Kidney (tissue), 14 donors: ENCODE measurements around the gene ACAD11. TPM values are rescaled to one million over a fixed set of nuclear protein-coding genes. Genes with fewer than 3 reads are reported as not detected.

ENCODE experiments used
- DNase-seq, 5 donors: peaks; one replicate each; pipeline ENCODE4 v3.0.0-alpha.2; 2013 to 2020
- FAIRE-seq: peaks from 2 replicates; lab custom pipeline; 2012; peaks lifted over from hg19 to GRCh38; lab: Jason Lieb, UNC
- H3K27ac ChIP-seq, 2 donors: one replicate each; pipeline ENCODE4 v1.7.0; 2013; ENCODE audit warnings: low read depth in 2 of 2, low read length in 2 of 2, inconsistent platforms in 1 of 2
- H3K27me3 ChIP-seq: one replicate; pipeline ENCODE4 v1.7.1; 2013; ENCODE audit warnings: low read length, inconsistent platforms; ENCODE audit not compliant: control insufficient read depth, insufficient read depth
- H3K36me3 ChIP-seq, 3 donors: one replicate each; pipeline versions ENCODE4 v1.7.0 to v1.7.1; 2013; ENCODE audit warnings: low read length in 3 of 3, control low read depth in 1 of 3, inconsistent platforms in 1 of 3; ENCODE audit not compliant: insufficient read depth in 3 of 3, control insufficient read depth in 2 of 3
- H3K4me1 ChIP-seq, 3 donors: one replicate each; pipeline versions ENCODE4 v1.7.0 to v1.7.1; 2013; ENCODE audit warnings: low read length in 3 of 3, inconsistent platforms in 1 of 3, low read depth in 1 of 3; ENCODE audit not compliant: control insufficient read depth in 2 of 3, insufficient read depth in 2 of 3
- H3K4me3 ChIP-seq, 3 donors: one replicate each; pipeline versions ENCODE4 v1.7.0 to v1.8.1; 2013; ENCODE audit warnings: low read length in 3 of 3, control low read depth in 1 of 3, inconsistent platforms in 1 of 3
- H3K9ac ChIP-seq, 3 donors: one replicate each; pipeline versions ENCODE4 v1.7.0 to v1.7.1; 2013; ENCODE audit warnings: low read length in 3 of 3, control low read depth in 1 of 3, inconsistent platforms in 1 of 3
- H3K9me3 ChIP-seq, 3 donors: one replicate each; pipeline versions ENCODE4 v1.7.0 to v1.7.1; 2013; ENCODE audit warnings: low read length in 3 of 3, control low read depth in 1 of 3, inconsistent platforms in 1 of 3; ENCODE audit not compliant: control insufficient read depth in 2 of 3, insufficient read depth in 1 of 3
- intact Hi-C: fragments of 100-400 bp; cut with DNase I; formaldehyde crosslinking; loops from one replicate; pipeline ENCODE4 v1.11.1; 2022
- polyA plus RNA-seq: library from polyadenylated mRNA; stranded (reverse); fragments of 350-450 nt; fragmentation: Illumina TruSeq; extraction: RNeasy Lipid Tissue Mini Kit (QIAGEN cat#74804); gene quantifications from one replicate; pipeline ENCODE4 v1.2.3, GENCODE V29; 2014; ENCODE audit warnings: low read depth, low replicate concordance; ENCODE audit not compliant: insufficient read depth
- total RNA-seq: library from RNA; stranded (reverse); fragmentation: NEBNext Ultra II Directional; extraction: Animal tissue kit (Norgen Biotek cat#: 25700); gene quantifications from one replicate; pipeline ENCODE4 v1.2.1, GENCODE V29; 2021
- TF ChIP-seq, protein P1 (sequence below): IDR thresholded peaks from 3 replicates; pipeline ENCODE4 v1.5.1; 2012; ENCODE audit warnings: mild to moderate bottlenecking, moderate library complexity, borderline replicate concordance; ENCODE audit not compliant: insufficient read depth; ENCODE audit errors: extremely low read depth
- donor health status: control.
- donor health status: control.
- donor health status: control.
- donor health status: control.
- donor health status: control.
- donor health status: DM: yes; HTN: yes; CAD: no.
- donor health status: Normal renal cell carcinoma (clear cell type).

Gene ACAD11
- total and polyA plus RNA-seq, 2 donors from 2014 or later = 21.4 to 47.7 TPM

- FAIRE-seq (no peak), DNase-seq (no peak)
- no peaks in the 10 kb centered on the region for H3K9me3 ChIP-seq
- no peak overlapping the region for H3K4me3 ChIP-seq
- no peaks in the 10 kb centered on the region for H3K27me3 ChIP-seq
- H3K36me3 ChIP-seq = peaks cover 0 to 6% (median 0%) of the 10 kb centered on the region in 3 donors
- intact Hi-C loops = no loop called here
- H3K27ac ChIP-seq = no peak overlapping the region
- H3K9ac ChIP-seq = no peak overlapping the region
- TF ChIP-seq, protein P1, sequence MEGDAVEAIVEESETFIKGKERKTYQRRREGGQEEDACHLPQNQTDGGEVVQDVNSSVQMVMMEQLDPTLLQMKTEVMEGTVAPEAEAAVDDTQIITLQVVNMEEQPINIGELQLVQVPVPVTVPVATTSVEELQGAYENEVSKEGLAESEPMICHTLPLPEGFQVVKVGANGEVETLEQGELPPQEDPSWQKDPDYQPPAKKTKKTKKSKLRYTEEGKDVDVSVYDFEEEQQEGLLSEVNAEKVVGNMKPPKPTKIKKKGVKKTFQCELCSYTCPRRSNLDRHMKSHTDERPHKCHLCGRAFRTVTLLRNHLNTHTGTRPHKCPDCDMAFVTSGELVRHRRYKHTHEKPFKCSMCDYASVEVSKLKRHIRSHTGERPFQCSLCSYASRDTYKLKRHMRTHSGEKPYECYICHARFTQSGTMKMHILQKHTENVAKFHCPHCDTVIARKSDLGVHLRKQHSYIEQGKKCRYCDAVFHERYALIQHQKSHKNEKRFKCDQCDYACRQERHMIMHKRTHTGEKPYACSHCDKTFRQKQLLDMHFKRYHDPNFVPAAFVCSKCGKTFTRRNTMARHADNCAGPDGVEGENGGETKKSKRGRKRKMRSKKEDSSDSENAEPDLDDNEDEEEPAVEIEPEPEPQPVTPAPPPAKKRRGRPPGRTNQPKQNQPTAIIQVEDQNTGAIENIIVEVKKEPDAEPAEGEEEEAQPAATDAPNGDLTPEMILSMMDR = no peak
- H3K4me1 ChIP-seq = peaks cover 0 to 3% (median 0%) of the 10 kb centered on the region in 3 donors
These were observed 5.7 kb upstream of the ACAD11 start for GRCh38 chr3:132665230-132665745.

- TF ChIP-seq, protein P1 = no peak
- Histone ChIP-seq H3K9ac (no peak overlapping the region), H3K36me3 (no peaks in the 10 kb centered on the region), H3K4me3 (peak overlapping the region in 2 of 3 donors; percentile 22 to 97), H3K9me3 (no peaks in the 10 kb centered on the region), H3K27me3 (no peaks in the 10 kb centered on the region), H3K4me1 (peaks cover 0 to 4% (median 3%) of the 10 kb centered on the region in 3 donors), H3K27ac (no peak overlapping the region)
- no peak for FAIRE-seq
- no peak for DNase-seq
- intact Hi-C loops = no loop called here
These were observed 2.6 kb upstream of the ACAD11 start for GRCh38 chr3:132662212-132662611.

GRCh38 chr3:132661101-132661500, 1.5 kb upstream of the ACAD11 start:
- Histone ChIP-seq H3K27me3 (no peaks in the 10 kb centered on the region), H3K4me1 (peaks cover 0 to 6% (median 3%) of the 10 kb centered on the region in 3 donors), H3K27ac (peak overlapping the region; percentile 94 to 98), H3K9me3 (no peaks in the 10 kb centered on the region), H3K36me3 (no peaks in the 10 kb centered on the region), H3K9ac (peak overlapping the region; percentile 45 to 98 (median 85)), H3K4me3 (peak overlapping the region; percentile 78 to 97 (median 88))
- TF ChIP-seq, protein P1 = no peak
- intact Hi-C loops = no loop called here
- DNase-seq (no peak), FAIRE-seq (no peak)

DNA sequence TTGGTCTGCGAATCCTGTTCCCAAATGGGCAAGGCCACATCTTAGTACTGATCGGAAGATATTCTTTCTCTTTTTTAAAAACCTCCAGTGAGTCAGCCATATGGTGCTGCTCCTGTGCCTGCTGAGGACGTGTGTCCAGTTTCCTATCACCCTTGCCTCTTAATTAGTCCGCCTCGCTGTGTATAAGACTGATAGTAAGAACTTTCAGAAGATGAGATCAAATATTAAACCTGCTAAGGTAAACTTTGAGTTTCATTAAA, 1.1 kb upstream of the ACAD11 start:
- DNase-seq = no peak
- TF ChIP-seq, protein P1 = no peak
- FAIRE-seq = no peak

More for the DNA sequence above, 1.1 kb upstream of the ACAD11 start:
- Histone ChIP-seq H3K9me3 (no peaks in the 10 kb centered on the region), H3K27ac (peak overlapping the region; percentile 94 to 98), H3K9ac (peak overlapping the region; percentile 78 to 98 (median 85)), H3K36me3 (no peaks in the 10 kb centered on the region), H3K27me3 (no peaks in the 10 kb centered on the region), H3K4me3 (peak overlapping the region; percentile 78 to 97 (median 88)), H3K4me1 (peaks cover 0 to 10% (median 3%) of the 10 kb centered on the region in 3 donors)
- intact Hi-C loops = no loop called here
